Vagina (tissue), 2 donors: Measurements from ENCODE around the gene AGPAT2.

Source experiments
- POLR2A ChIP-seq, 2 donors: fragments of 450-650 bp; IDR thresholded peaks; one replicate each; pipeline ENCODE4 v1.6.1; 2017; ENCODE audit warnings: antibody characterized with exemption in 2 of 2, mild to moderate bottlenecking in 2 of 2, moderate library complexity in 2 of 2
- POLR2AphosphoS5 ChIP-seq, 2 donors: sonication (generic); formaldehyde crosslinking; IDR thresholded peaks; one replicate each; pipeline ENCODE4 v1.9.0; 2017; ENCODE audit warnings: antibody characterized with exemption in 2 of 2, mild to moderate bottlenecking in 2 of 2, low read depth in 1 of 2; ENCODE audit not compliant: insufficient read depth in 1 of 2
- TF ChIP-seq, protein P1 (sequence below), 3 experiments: fragments of 450-650 bp in 2 of 3; fragments of 200-600 bp in 1 of 3; sonication (generic) in 1 of 3; IDR thresholded peaks; one replicate each; pipeline ENCODE4 v1.5.1; 2017 to 2019; ENCODE audit warnings: antibody characterized with exemption in 3 of 3, mild to moderate bottlenecking in 2 of 3, moderate library complexity in 2 of 3

DNA sequence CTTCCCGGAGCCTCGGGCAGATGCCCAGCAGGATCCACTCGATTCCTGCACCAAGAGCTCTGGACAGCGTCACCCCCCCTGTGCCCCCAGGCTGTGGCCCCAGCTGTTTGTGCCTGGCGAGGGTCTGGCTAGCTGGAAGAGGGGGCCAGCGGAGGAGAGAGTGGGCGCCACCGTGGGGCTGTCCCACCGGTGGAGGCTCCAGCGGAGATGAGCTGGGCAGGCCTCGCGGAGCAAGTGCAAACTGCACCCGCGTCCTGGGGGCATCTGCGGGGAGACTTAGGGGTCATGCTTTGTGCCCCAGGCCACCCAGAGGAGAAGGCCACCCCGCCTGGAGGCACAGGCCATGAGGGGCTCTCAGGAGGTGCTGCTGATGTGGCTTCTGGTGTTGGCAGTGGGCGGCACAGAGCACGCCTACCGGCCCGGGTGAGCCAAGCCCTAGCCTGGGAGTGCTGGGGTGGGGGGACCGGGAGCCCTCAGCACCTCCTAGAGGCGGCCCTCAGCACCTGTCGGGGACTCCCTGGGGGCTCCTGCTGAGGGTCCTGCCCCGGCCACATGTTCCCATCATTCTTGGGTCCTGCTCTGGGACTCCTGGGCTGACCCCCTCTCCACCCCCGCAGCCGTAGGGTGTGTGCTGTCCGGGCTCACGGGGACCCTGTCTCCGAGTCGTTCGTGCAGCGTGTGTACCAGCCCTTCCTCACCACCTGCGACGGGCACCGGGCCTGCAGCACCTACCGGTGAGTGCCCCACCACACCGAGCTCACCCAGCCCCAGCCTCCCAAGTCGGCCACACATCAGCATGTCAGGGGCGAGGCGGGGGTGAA lies 19.1 kb downstream of the AGPAT2 start:
- TF ChIP-seq, protein P1, sequence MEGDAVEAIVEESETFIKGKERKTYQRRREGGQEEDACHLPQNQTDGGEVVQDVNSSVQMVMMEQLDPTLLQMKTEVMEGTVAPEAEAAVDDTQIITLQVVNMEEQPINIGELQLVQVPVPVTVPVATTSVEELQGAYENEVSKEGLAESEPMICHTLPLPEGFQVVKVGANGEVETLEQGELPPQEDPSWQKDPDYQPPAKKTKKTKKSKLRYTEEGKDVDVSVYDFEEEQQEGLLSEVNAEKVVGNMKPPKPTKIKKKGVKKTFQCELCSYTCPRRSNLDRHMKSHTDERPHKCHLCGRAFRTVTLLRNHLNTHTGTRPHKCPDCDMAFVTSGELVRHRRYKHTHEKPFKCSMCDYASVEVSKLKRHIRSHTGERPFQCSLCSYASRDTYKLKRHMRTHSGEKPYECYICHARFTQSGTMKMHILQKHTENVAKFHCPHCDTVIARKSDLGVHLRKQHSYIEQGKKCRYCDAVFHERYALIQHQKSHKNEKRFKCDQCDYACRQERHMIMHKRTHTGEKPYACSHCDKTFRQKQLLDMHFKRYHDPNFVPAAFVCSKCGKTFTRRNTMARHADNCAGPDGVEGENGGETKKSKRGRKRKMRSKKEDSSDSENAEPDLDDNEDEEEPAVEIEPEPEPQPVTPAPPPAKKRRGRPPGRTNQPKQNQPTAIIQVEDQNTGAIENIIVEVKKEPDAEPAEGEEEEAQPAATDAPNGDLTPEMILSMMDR (IDR thresholded peaks at IDR 0.05), result no peak
- TF ChIP-seq POLR2A (IDR thresholded peaks at IDR 0.05), result no peak
- no peak for TF ChIP-seq POLR2AphosphoS5 (IDR thresholded peaks at IDR 0.05; ENCODE audit: insufficient read depth in 1 of 2, low read depth in 1 of 2)
